Heart right ventricle (tissue), 16 donors: ENCODE results near the gene GCC2. TPM values are rescaled to one million over a fixed set of nuclear protein-coding genes. Genes with fewer than 3 reads are reported as not detected.

Source experiments
- ATAC-seq, 8 donors: fragments of 200-7000 bp; cut with Tn5 transposase; one replicate each; pipeline ENCODE4 v1.9.1; 2020; ENCODE audit warnings: mild to moderate bottlenecking in 8 of 8, moderate library complexity in 8 of 8, moderate number of reproducible peaks in 1 of 8
- DNase-seq, 2 donors: peaks; one replicate each; pipeline ENCODE4 v3.0.0-alpha.2; 2020
- H3K27ac ChIP-seq, 10 donors: fragments of 200-600 bp; sonication (generic) in 2 of 10; one replicate each; pipeline versions ENCODE4 v1.5.0 to v1.8.0; 2020 to 2022; ENCODE audit warnings: mild to moderate bottlenecking in 3 of 10
- H3K27me3 ChIP-seq, 7 donors: fragments of 200-600 bp; one replicate each; pipeline ENCODE4 v1.8.0; 2021 to 2022; ENCODE audit warnings: mild to moderate bottlenecking in 2 of 7
- H3K36me3 ChIP-seq, 9 donors: fragments of 200-600 bp; sonication (generic) in 1 of 9; one replicate each; pipeline versions ENCODE4 v1.5.0 to v1.8.0; 2020 to 2022; ENCODE audit warnings: mild to moderate bottlenecking in 2 of 9
- H3K4me1 ChIP-seq, 9 donors: fragments of 200-600 bp; sonication (generic) in 1 of 9; one replicate each; pipeline versions ENCODE4 v1.5.0 to v1.8.0; 2020 to 2022; ENCODE audit warnings: mild to moderate bottlenecking in 4 of 9
- H3K4me3 ChIP-seq, 10 donors: fragments of 200-600 bp; sonication (generic) in 2 of 10; one replicate each; pipeline versions ENCODE4 v1.5.0 to v1.8.0; 2020 to 2022; ENCODE audit warnings: mild to moderate bottlenecking in 7 of 10, moderate library complexity in 2 of 10
- H3K9me3 ChIP-seq, 11 donors: fragments of 200-600 bp in 10 of 11; sonication (generic) in 2 of 11; one replicate each; pipeline versions ENCODE4 v1.5.0 to v1.8.0; 2013 to 2022; ENCODE audit warnings: mild to moderate bottlenecking in 2 of 11, control low read depth in 1 of 11, moderate library complexity in 1 of 11
- WGBS, 2 donors: extraction: QIAGEN DNeasy Blood & Tissue Kit; methylation state at CpG; one replicate each; pipeline ENCODE4 v1.1.7; 2013; ENCODE audit warnings: inconsistent platforms in 1 of 2; 5-methylcytosine and 5-hydroxymethylcytosine counted together
- intact Hi-C, 10 donors: fragments of 100-400 bp; cut with DNase I; formaldehyde crosslinking; loops; one replicate each; pipeline versions ENCODE4 v1.11.1 to v1.14.2; 2022
- polyA plus RNA-seq, 2 donors: library from polyadenylated mRNA; stranded (reverse); fragments of 200-250 nt; gene quantifications; one replicate each; pipeline ENCODE4 v1.2.3, GENCODE V29; 2013
- total RNA-seq, 10 donors: library from RNA; stranded (reverse); fragmentation: NEBNext Ultra II Directional in 3 of 10; extraction: Animal tissue kit (Norgen Biotek cat#: 25700) in 3 of 10; gene quantifications; one replicate each; pipeline versions ENCODE4 v1.2.1 to v1.2.4, GENCODE V29; 2021 to 2023
- TF ChIP-seq, protein P1 (sequence below), 9 donors: fragments of 200-600 bp; sonication (generic) in 2 of 9; IDR thresholded peaks; one replicate each; pipeline versions ENCODE4 v1.5.0 to v1.8.0; 2021 to 2022; ENCODE audit warnings: antibody characterized with exemption in 9 of 9, mild to moderate bottlenecking in 5 of 9, moderate library complexity in 1 of 9
- donor health status: Arrhythmogenic right ventricular cardiomyopathy.
- donor health status: ischemic (EF 13 %, LVEDD 7.1; RV severe dilation, severe dysfunction).
- donor health status: healthy with polysubstance abuse.
- donor health status: DM: no; HTN: yes; CAD: no.
- donor health status: DM: no; HTN: no; CAD: no.
- donor health status: ischemic (EF 25% LVEDD 6.9; RV normal size, moderate dysfunction).
- donor health status: ischemic (EF 25% LVEDD 5.7; RV mildly dilated, moderate dysfunction).
- donor health status: healthy.
- donor health status: DM: yes; HTN: yes; CAD: no.
- donor health status: Ischemic cardiomyopathy.
- donor health status: ischemic (EF 35%, LVEDD 5.7; RV mildly dilated, moderate dysfunction).
- donor health status: nonischemic (EF 11% LVEDD 7.7; RV severe dilation, severe dysfunction).
- donor health status: DM: yes; HTN: yes; CAD: no.
- donor health status: PGD.
- donor health status: ischemic (EF 29% LVEDD 5.4; RV normal size, mild dysfunction).
- donor health status: nonischemic (EF 23%, LVEDD 6.1; RV moderate dilation, normal function).

The GCC2 gene
- total and polyA plus RNA-seq, 12 donors: 4.1 to 31.8 (median 26.5) TPM

DNA sequence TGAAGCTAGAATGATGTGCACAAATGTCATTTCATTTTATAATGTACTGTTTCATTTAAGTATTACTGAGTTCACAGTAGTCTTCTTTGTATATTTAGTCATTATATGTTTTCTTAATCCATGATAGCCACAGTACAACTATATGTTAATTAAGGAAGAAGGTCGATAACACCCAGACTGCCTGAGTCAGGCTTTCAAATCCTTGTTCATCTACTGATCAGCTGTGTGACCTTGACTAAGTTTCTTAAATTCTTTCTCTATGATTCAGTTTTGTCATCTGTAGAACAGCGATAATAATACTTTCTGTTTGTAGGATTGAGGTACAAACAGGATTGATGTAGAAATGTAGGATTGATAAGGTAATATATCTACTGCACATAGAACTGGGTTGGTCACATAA, 5.4 kb downstream of the GCC2 start:
- Histone ChIP-seq H3K27ac (no peak overlapping the region), H3K9me3 (peaks cover 0 to 22% (median 14%) of the 10 kb centered on the region in 11 donors), H3K4me3 (no peak overlapping the region), H3K4me1 (peaks cover 0 to 16% (median 9%) of the 10 kb centered on the region in 9 donors), H3K36me3 (peaks cover 0 to 91% (median 46%) of the 10 kb centered on the region in 9 donors), H3K27me3 (no peaks in the 10 kb centered on the region)
- ATAC-seq: no peak
- intact Hi-C loops: loop anchor here in 2 of 10 donors (10.0 kb wide), 1 partner anchor 130 kb away; no protein-coding TSS in a partner anchor
- TF ChIP-seq, protein P1, sequence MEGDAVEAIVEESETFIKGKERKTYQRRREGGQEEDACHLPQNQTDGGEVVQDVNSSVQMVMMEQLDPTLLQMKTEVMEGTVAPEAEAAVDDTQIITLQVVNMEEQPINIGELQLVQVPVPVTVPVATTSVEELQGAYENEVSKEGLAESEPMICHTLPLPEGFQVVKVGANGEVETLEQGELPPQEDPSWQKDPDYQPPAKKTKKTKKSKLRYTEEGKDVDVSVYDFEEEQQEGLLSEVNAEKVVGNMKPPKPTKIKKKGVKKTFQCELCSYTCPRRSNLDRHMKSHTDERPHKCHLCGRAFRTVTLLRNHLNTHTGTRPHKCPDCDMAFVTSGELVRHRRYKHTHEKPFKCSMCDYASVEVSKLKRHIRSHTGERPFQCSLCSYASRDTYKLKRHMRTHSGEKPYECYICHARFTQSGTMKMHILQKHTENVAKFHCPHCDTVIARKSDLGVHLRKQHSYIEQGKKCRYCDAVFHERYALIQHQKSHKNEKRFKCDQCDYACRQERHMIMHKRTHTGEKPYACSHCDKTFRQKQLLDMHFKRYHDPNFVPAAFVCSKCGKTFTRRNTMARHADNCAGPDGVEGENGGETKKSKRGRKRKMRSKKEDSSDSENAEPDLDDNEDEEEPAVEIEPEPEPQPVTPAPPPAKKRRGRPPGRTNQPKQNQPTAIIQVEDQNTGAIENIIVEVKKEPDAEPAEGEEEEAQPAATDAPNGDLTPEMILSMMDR (IDR thresholded peaks at IDR 0.05): no peak
- 95 to 99% methylated on average over 2 of the region's 2 CpGs for WGBS, 2 donors
- no peak for DNase-seq

- intact Hi-C loops: loop anchor here in 2 of 10 donors (10.0 kb wide), 1 partner anchor 129 kb away; no protein-coding TSS in a partner anchor
- peaks cover 0 to 97% (median 46%) of the 10 kb centered on the region in 9 donors for H3K36me3 ChIP-seq
- TF ChIP-seq, protein P1 (IDR thresholded peaks at IDR 0.05): no peak
- ATAC-seq: no peak
- WGBS, 2 donors: 100% methylated on average over 1 of the region's 1 CpG
- H3K9me3 ChIP-seq: peaks cover 0 to 22% (median 14%) of the 10 kb centered on the region in 11 donors
- H3K27ac ChIP-seq: no peak overlapping the region
- no peak overlapping the region for H3K4me3 ChIP-seq
- DNase-seq: no peak
- H3K4me1 ChIP-seq: peaks cover 0 to 10% (median 0%) of the 10 kb centered on the region in 9 donors
- H3K27me3 ChIP-seq: no peaks in the 10 kb centered on the region
These were observed 6.6 kb downstream of the GCC2 start for GRCh38 chr2:108455571-108455970.

- peaks cover 0 to 91% (median 45%) of the 10 kb centered on the region in 9 donors for H3K36me3 ChIP-seq
- no peaks in the 10 kb centered on the region for H3K27me3 ChIP-seq
- H3K9me3 ChIP-seq: peaks cover 0 to 24% (median 14%) of the 10 kb centered on the region in 11 donors
- WGBS, 2 donors: 79 to 99% methylated on average over 3 of the region's 3 CpGs
- no peak overlapping the region for H3K4me3 ChIP-seq
- TF ChIP-seq, protein P1 (IDR thresholded peaks at IDR 0.05): no peak
- H3K4me1 ChIP-seq: peaks cover 0 to 5% (median 0%) of the 10 kb centered on the region in 9 donors
- DNase-seq: no peak
- intact Hi-C loops: loop anchor here in 2 of 10 donors (10.0 kb wide), 1 partner anchor 127 kb away; no protein-coding TSS in a partner anchor
- ATAC-seq: no peak
- H3K27ac ChIP-seq: no peak overlapping the region
These were observed 9.1 kb downstream of the GCC2 start for GRCh38 chr2:108458082-108458481.

GRCh38 chr2:108459441-108459840, 10.4 kb downstream of the GCC2 start:
- Histone ChIP-seq H3K4me1 (peaks cover 0 to 5% (median 0%) of the 10 kb centered on the region in 9 donors), H3K9me3 (peaks cover 0 to 24% (median 14%) of the 10 kb centered on the region in 11 donors), H3K27me3 (no peaks in the 10 kb centered on the region), H3K4me3 (no peak overlapping the region), H3K36me3 (peaks cover 0 to 91% (median 50%) of the 10 kb centered on the region in 9 donors), H3K27ac (no peak overlapping the region)
- WGBS, 2 donors: 72 to 93% methylated on average over 1 of the region's 1 CpG
- TF ChIP-seq, protein P1 (IDR thresholded peaks at IDR 0.05): no peak
- DNase-seq: no peak
- no peak for ATAC-seq
- intact Hi-C loops: loop anchor here in 2 of 10 donors (10.0 kb wide), 1 partner anchor 125 kb away; no protein-coding TSS in a partner anchor
